IMR-90 (cell line): ENCODE data around the gene ECPAS. TPM values are rescaled to one million over a fixed set of nuclear protein-coding genes. Genes with fewer than 3 reads are reported as not detected.
"Not testable (repeated sequence)": the region's sequence is repeated elsewhere in the genome, so short reads cannot be mapped to it uniquely, and the experiment has no call there.

Experiments used
- ATAC-seq: fragments of 200-7000 bp; cut with Tn5 transposase; 2 replicates; pipeline ENCODE4 v1.9.1; 2020; ENCODE audit warnings: low read depth, mild to moderate bottlenecking, moderate library complexity
- BruUV-seq: library from RNA; stranded (reverse); fragments of 400-500 nt; replicated peaks from 2 replicates; lab custom pipeline; 2021; lab: Mats Ljungman, UMichigan
- CTCF ChIA-PET: fragments of 300-600 bp; formaldehyde crosslinking; extraction: SDS; loops from one replicate; lab custom pipeline; 2021; ENCODE audit warnings: antibody characterized with exemption; lab: Yijun Ruan, JAX
- POLR2A ChIA-PET: fragments of 300-600 bp; sonication (Branson Sonifier 250); formaldehyde crosslinking; loops from one replicate; lab custom pipeline; 2022; ENCODE audit warnings: antibody characterized with exemption; ENCODE audit not compliant: unreplicated experiment; lab: Charles Lee
- DNase-seq: peaks from one replicate; pipeline ENCODE4 v3.0.0; 2013
- H2AFZ ChIP-seq: replicated peaks from 2 replicates; pipeline ENCODE3; 2013; ENCODE audit warnings: low read length, mild to moderate bottlenecking; ENCODE audit not compliant: poor library complexity
- H2AK5ac ChIP-seq: 2 replicates; pipeline ENCODE4 v1.6.1; 2013; ENCODE audit warnings: low read depth, low read length, inconsistent platforms
- H2AK9ac ChIP-seq: replicated peaks from 2 replicates; pipeline ENCODE3; 2013; ENCODE audit warnings: mild to moderate bottlenecking, low read depth, low read length, moderate library complexity; ENCODE audit not compliant: poor library complexity
- H2BK120ac ChIP-seq: 2 replicates; pipeline ENCODE4 v1.6.1; 2013; ENCODE audit warnings: low read depth, low read length, inconsistent platforms
- H2BK15ac ChIP-seq: 3 replicates; pipeline ENCODE4 v1.6.1; 2013; ENCODE audit warnings: low read depth, low read length, inconsistent platforms
- H2BK20ac ChIP-seq: 2 replicates; pipeline ENCODE4 v1.6.1; 2013; ENCODE audit warnings: low read depth, mild to moderate bottlenecking, inconsistent platforms, low read length, moderate library complexity
- H2BK5ac ChIP-seq: 2 replicates; pipeline ENCODE4 v1.6.1; 2013; ENCODE audit warnings: mild to moderate bottlenecking, low read depth, low read length, inconsistent platforms; ENCODE audit not compliant: poor library complexity, severe bottlenecking
- H3K14ac ChIP-seq: replicated peaks from 2 replicates; pipeline ENCODE4 v1.6.1; 2013; ENCODE audit warnings: low read depth, low read length, inconsistent platforms
- H3K18ac ChIP-seq: 2 replicates; pipeline ENCODE4 v1.6.1; 2013; ENCODE audit warnings: low read depth, low read length, control low read depth
- H3K23ac ChIP-seq: 2 replicates; pipeline ENCODE4 v1.6.1; 2013; ENCODE audit warnings: low read depth, low read length, inconsistent platforms
- H3K27ac ChIP-seq: 2 replicates; pipeline ENCODE4 v1.5.1; 2013; ENCODE audit warnings: mild to moderate bottlenecking, control low read depth, low read length; ENCODE audit not compliant: insufficient read depth
- H3K27me3 ChIP-seq: 2 replicates; pipeline ENCODE4 v1.6.1; 2013; ENCODE audit warnings: low read length; ENCODE audit not compliant: control insufficient read depth, insufficient read depth
- H3K36me3 ChIP-seq: 2 replicates; pipeline ENCODE4 v1.6.1; 2013; ENCODE audit warnings: low read length, mixed read lengths; ENCODE audit not compliant: control insufficient read depth, insufficient read depth
- H3K4ac ChIP-seq: 2 replicates; pipeline ENCODE4 v1.6.1; 2013; ENCODE audit warnings: low read depth, low read length, inconsistent platforms
- H3K4me1 ChIP-seq: 2 replicates; pipeline ENCODE4 v1.6.1; 2013; ENCODE audit warnings: low read length, mixed read lengths; ENCODE audit not compliant: control insufficient read depth, insufficient read depth
- H3K4me2 ChIP-seq: 2 replicates; pipeline ENCODE4 v1.6.1; 2013; ENCODE audit warnings: low read depth, mild to moderate bottlenecking, control low read depth, low read length, moderate library complexity
- H3K4me3 ChIP-seq: 2 replicates; pipeline ENCODE4 v1.5.1; 2013; ENCODE audit warnings: low read depth, mild to moderate bottlenecking, control low read depth, low read length, moderate library complexity; ENCODE audit not compliant: insufficient read depth
- H3K56ac ChIP-seq: 2 replicates; pipeline ENCODE4 v1.6.1; 2013; ENCODE audit warnings: low read length, inconsistent platforms; ENCODE audit not compliant: insufficient read depth; ENCODE audit errors: extremely low read depth
- H3K79me1 ChIP-seq, 2 experiments: 2 replicates each; pipeline ENCODE4 v1.6.1; 2013; ENCODE audit warnings: low read length in 2 of 2, inconsistent platforms in 1 of 2, low read depth in 1 of 2
- H3K9ac ChIP-seq: 2 replicates; pipeline ENCODE4 v1.6.1; 2013; ENCODE audit warnings: low read depth, low read length, control low read depth
- H3K9me1 ChIP-seq: 2 replicates; pipeline ENCODE4 v1.6.1; 2013; ENCODE audit warnings: low read length, inconsistent platforms; ENCODE audit not compliant: insufficient read depth
- H3K9me3 ChIP-seq: 2 replicates; pipeline ENCODE4 v1.6.1; 2013; ENCODE audit warnings: low read length; ENCODE audit not compliant: control insufficient read depth, insufficient read depth
- H4K20me1 ChIP-seq: 2 replicates; pipeline ENCODE4 v1.6.1; 2013; ENCODE audit warnings: low read length, inconsistent platforms; ENCODE audit not compliant: insufficient read depth
- H4K5ac ChIP-seq: 2 replicates; pipeline ENCODE4 v1.6.1; 2013; ENCODE audit warnings: mild to moderate bottlenecking, low read depth, low read length, control low read depth
- H4K8ac ChIP-seq, 2 experiments: 2 replicates each; pipeline ENCODE4 v1.6.1; 2013; ENCODE audit warnings: low read depth in 2 of 2, low read length in 2 of 2, control low read depth in 1 of 2, inconsistent platforms in 1 of 2
- H4K91ac ChIP-seq: 2 replicates; pipeline ENCODE4 v1.6.1; 2013; ENCODE audit warnings: low read depth, low read length, inconsistent platforms; ENCODE audit not compliant: insufficient read depth
- CEBPB ChIP-seq: IDR thresholded peaks from 2 replicates; pipeline ENCODE4 v1.6.1; 2012; ENCODE audit warnings: low read depth, low read length, improper control_type of control experiment
- MAZ ChIP-seq: IDR thresholded peaks from 2 replicates; pipeline ENCODE4 v1.6.1; 2012; ENCODE audit warnings: low read depth, mild to moderate bottlenecking, low read length, improper control_type of control experiment, moderate library complexity, borderline replicate concordance
- MXI1 ChIP-seq: IDR thresholded peaks from 2 replicates; pipeline ENCODE4 v1.6.1; 2012; ENCODE audit warnings: low read depth, mild to moderate bottlenecking, low read length, moderate library complexity, borderline replicate concordance
- NFE2L2 ChIP-seq: fragments of 150-350 bp; IDR thresholded peaks from 2 replicates; pipeline ENCODE4 v1.6.1; 2016; ENCODE audit warnings: low read depth, mild to moderate bottlenecking, low read length
- WGBS, 2 experiments: methylation state at CpG; one replicate each; pipeline versions ENCODE4 v1.1.5 to v1.1.7; 2013; ENCODE audit warnings: missing lambda C conversion rate in 2 of 2; ENCODE audit not compliant: insufficient read length in 1 of 2; ENCODE audit errors: extremely low coverage in 2 of 2; 5-methylcytosine and 5-hydroxymethylcytosine counted together
- dilution Hi-C: fragments of 300-500 bp; cut with HindIII; formaldehyde crosslinking; loops from one replicate; pipeline ENCODE4 v1.14.3; 2018; ENCODE audit warnings: low sequenced_read_pairs; ENCODE audit not compliant: unreplicated experiment
- in situ Hi-C: fragments of 300-500 bp; cut with MboI; formaldehyde crosslinking; loops from 3 replicates; pipeline ENCODE4 v1.14.3; 2019; ENCODE audit warnings: low sequenced_read_pairs, inconsistent platforms, mixed read lengths
- intact Hi-C: fragments of 100-400 bp; cut with micrococcal nuclease; formaldehyde crosslinking; loops from 2 replicates; pipeline ENCODE4 v1.10.0; 2022
- polyA plus RNA-seq, 3 experiments: library from polyadenylated mRNA; depleted of rRNA; stranded (reverse); fragments of >200 nt; gene quantifications; 2 replicates each; pipeline ENCODE4 v1.2.3, GENCODE V29; 2012; ENCODE audit warnings: low replicate concordance in 1 of 3
- total RNA-seq: library from RNA; depleted of rRNA; stranded (reverse); fragments of >200 nt; gene quantifications from 2 replicates; pipeline ENCODE4 v1.2.3, GENCODE V29; 2012

The ECPAS gene
- total and polyA plus RNA-seq, 2 of the 4 experiments (the other 2 are of a cell fraction) = 20.1 to 54.8 TPM

DNA sequence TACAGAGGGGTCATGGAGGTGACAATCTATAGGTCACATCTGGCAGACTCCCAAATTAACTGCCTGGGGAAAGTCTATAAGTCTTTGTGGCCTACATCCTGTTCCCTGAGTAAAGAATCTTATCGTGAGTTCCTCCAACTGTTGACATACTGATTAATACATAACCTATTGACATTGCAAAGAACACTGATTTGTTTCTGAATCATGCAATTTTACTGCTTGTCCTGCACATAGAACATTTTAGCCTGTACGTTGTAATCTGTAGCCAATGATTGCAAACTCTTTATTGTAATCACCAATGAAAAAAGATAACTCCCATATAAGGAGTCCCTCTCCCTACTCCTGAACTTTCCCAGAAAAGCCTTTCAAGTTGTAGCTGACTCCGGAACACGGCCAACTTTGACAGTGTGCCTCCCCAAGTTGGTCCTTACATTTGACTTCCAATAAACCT, 135.3 kb downstream of the ECPAS start:
- TF ChIP-seq CEBPB = no peak
- no peak for TF ChIP-seq MXI1
- no peak for TF ChIP-seq MAZ
- no peak for TF ChIP-seq NFE2L2
- no peak overlapping the region for H3K4me3 ChIP-seq
- H3K4me2 ChIP-seq = no peak overlapping the region
- no peak overlapping the region for H2BK5ac ChIP-seq
- H3K9ac ChIP-seq = no peak overlapping the region
- ATAC-seq = no peak
- H4K8ac ChIP-seq = no peak overlapping the region
- no peaks in the 10 kb centered on the region for H3K9me1 ChIP-seq
- no peak overlapping the region for H3K23ac ChIP-seq
- dilution Hi-C loops = no loop called here
- H3K79me1 ChIP-seq = no peaks in the 10 kb centered on the region
- no peaks in the 10 kb centered on the region for H3K36me3 ChIP-seq
- BruUV-seq = no TSS peak
- POLR2A ChIA-PET = no interaction called here
- CTCF ChIA-PET = no interaction called here
- H3K56ac ChIP-seq = no peak overlapping the region
- no peak overlapping the region for H2AK9ac ChIP-seq
- no peaks in the 10 kb centered on the region for H3K27me3 ChIP-seq
- no peaks in the 10 kb centered on the region for H3K4me1 ChIP-seq
- intact Hi-C loops = no loop called here
- H2BK15ac ChIP-seq = no peak overlapping the region
- no peak overlapping the region for H2AK5ac ChIP-seq
- no peaks in the 10 kb centered on the region for H3K9me3 ChIP-seq
- no peaks in the 10 kb centered on the region for H4K20me1 ChIP-seq
- peak; percentile 35 for DNase-seq
- H3K18ac ChIP-seq = no peak overlapping the region
- no peak overlapping the region for H3K27ac ChIP-seq
- H3K14ac ChIP-seq = no peak overlapping the region
- no peak overlapping the region for H2BK20ac ChIP-seq
- H2BK120ac ChIP-seq = no peak overlapping the region
- in situ Hi-C loops = loop anchor here (25.0 kb wide), 1 partner anchor 1037 kb away; no protein-coding TSS in a partner anchor
- no peak overlapping the region for H3K4ac ChIP-seq
- no peak overlapping the region for H2AFZ ChIP-seq
- no peak overlapping the region for H4K91ac ChIP-seq
- no peak overlapping the region for H4K5ac ChIP-seq
- WGBS, 2 experiments = 40% methylated on average over 2 of the region's 4 CpGs; no CpG with 5 or more reads in 1 of the 2 experiments

GRCh38 chr9:111334318-111334863, 149.8 kb downstream of the ECPAS start:
- BruUV-seq, H2AK9ac ChIP-seq, H4K91ac ChIP-seq, H3K56ac ChIP-seq, H4K8ac ChIP-seq, H3K36me3 ChIP-seq, H3K9me1 ChIP-seq, H3K4ac ChIP-seq, H2BK5ac ChIP-seq, H3K4me2 ChIP-seq, H3K14ac ChIP-seq, H4K20me1 ChIP-seq, H3K79me1 ChIP-seq, H4K5ac ChIP-seq, H3K18ac ChIP-seq, H2BK20ac ChIP-seq, ATAC-seq, intact Hi-C loops, H2BK15ac ChIP-seq, H3K9ac ChIP-seq, H3K9me3 ChIP-seq, H2AK5ac ChIP-seq, H3K4me3 ChIP-seq, H3K27ac ChIP-seq, H3K27me3 ChIP-seq, DNase-seq, H3K23ac ChIP-seq, H3K4me1 ChIP-seq, H2AFZ ChIP-seq, dilution Hi-C loops, H2BK120ac ChIP-seq: not testable (repeated sequence)
- ChIA-PET POLR2A (interaction anchor here (0.6 kb wide), 1 partner anchor 1078 kb away, joined by 22 read pairs; the partner anchor contains the start of gene TXN), CTCF (interaction anchor here (0.6 kb wide), 1 partner anchor 269 kb away, joined by 3 read pairs; no protein-coding TSS in a partner anchor)
- in situ Hi-C loops = loop anchor here (25.0 kb wide), 1 partner anchor 1022 kb away; no protein-coding TSS in a partner anchor
- no CpG with 5 or more reads among the region's 5 CpGs for WGBS, 2 experiments
